Mucosa of descending colon (tissue), 3 donors: ENCODE data around the gene PSME2. TPM values are rescaled to one million over a fixed set of nuclear protein-coding genes. Genes with fewer than 3 reads are reported as not detected.

Experiments
- ATAC-seq: fragments of 200-7000 bp; cut with Tn5 transposase; one replicate; pipeline ENCODE4 v1.9.1; 2020; ENCODE audit warnings: mild to moderate bottlenecking, moderate library complexity
- DNase-seq, 3 donors: peaks; one replicate each; pipeline ENCODE4 v3.0.0-alpha.2; 2020
- H3K36me3 ChIP-seq: fragments of 200-600 bp; one replicate; pipeline ENCODE4 v1.8.0; 2021; ENCODE audit warnings: low read depth, mild to moderate bottlenecking
- H3K4me1 ChIP-seq: fragments of 200-600 bp; one replicate; pipeline ENCODE4 v1.8.0; 2021; ENCODE audit warnings: low read depth, mild to moderate bottlenecking
- H3K4me3 ChIP-seq: fragments of 200-600 bp; one replicate; pipeline ENCODE4 v1.8.0; 2021; ENCODE audit warnings: mild to moderate bottlenecking
- H3K9me3 ChIP-seq: fragments of 200-600 bp; one replicate; pipeline ENCODE4 v1.8.0; 2021; ENCODE audit warnings: mild to moderate bottlenecking
- CTCF ChIP-seq: fragments of 200-600 bp; IDR thresholded peaks from one replicate; pipeline ENCODE4 v1.8.0; 2022; ENCODE audit warnings: antibody characterized with exemption, mild to moderate bottlenecking
- intact Hi-C, 2 donors: fragments of 100-400 bp; cut with DNase I in 1 of 2; cut with micrococcal nuclease in 1 of 2; formaldehyde crosslinking; loops; one replicate each; pipeline versions ENCODE4 v1.11.0 to v1.11.1; 2022; cut with DNase I, micrococcal nuclease
- total RNA-seq, 3 donors: library from RNA; stranded (reverse); fragmentation: NEBNext Ultra II Directional in 2 of 3; extraction: Animal tissue kit (Norgen Biotek cat#: 25700) in 2 of 3; gene quantifications; one replicate each; pipeline versions ENCODE4 v1.2.1 to v1.2.4, GENCODE V29; 2021 to 2023
- donor health status: DM: no; HTN: no; CAD: no; lungs with moderate emphysema.
- donor health status: DM: no; HTN: no; CAD: no.
- donor health status: DM: no; HTN: yes; CAD: no.

Gene PSME2
- total RNA-seq, 3 donors from 2014 or later: 141 to 295 (median 191) TPM

DNA sequence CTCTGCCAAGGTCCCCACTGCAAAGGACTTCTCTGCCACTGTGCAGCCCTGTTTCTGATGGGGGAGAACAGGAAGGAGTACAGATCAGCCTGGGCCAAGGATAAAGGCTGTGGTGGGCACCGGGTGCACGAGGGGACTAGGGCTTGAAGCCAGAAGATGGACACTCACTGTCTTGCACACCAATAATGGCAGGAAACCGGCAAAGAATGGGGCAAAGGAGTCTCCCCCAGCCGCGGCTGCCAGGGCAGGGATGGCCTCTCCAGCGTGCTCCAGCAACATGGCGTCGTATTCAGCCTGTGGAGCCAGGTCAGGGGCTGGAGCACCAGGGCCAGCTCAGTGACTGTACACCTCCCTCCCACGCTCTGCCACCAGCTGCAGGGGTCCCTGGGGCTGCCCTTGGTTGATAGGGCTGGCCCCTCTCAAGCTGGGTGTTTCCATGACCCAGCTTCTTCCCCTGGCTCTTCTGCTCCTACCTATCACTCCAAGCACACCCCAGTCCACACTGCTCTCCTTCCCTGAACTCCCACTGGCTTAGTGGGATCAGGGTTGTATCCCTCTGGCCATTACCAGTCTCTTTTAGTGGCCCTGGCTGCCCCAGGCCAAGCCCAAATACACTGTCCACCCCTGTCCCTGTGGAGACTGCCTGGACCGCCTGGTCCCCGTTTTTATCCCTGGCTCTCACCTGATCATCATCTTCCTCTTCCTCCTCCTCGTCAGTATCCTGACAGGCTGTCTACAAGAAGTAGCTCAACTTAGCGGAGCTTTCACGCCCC lies 35.9 kb upstream of the PSME2 start:
- no peak overlapping the region for H3K4me3 ChIP-seq
- no peaks in the 10 kb centered on the region for H3K9me3 ChIP-seq
- intact Hi-C loops: no loop called here
- ATAC-seq (no peak), DNase-seq (no peak)
- TF ChIP-seq CTCF: no peak
- H3K36me3 ChIP-seq: no peaks in the 10 kb centered on the region
- H3K4me1 ChIP-seq: no peaks in the 10 kb centered on the region

- Histone ChIP-seq H3K4me1 (no peaks in the 10 kb centered on the region), H3K9me3 (no peaks in the 10 kb centered on the region), H3K4me3 (no peak overlapping the region), H3K36me3 (no peaks in the 10 kb centered on the region)
- no peak for DNase-seq
- TF ChIP-seq CTCF: no peak
- no peak for ATAC-seq
- intact Hi-C loops: no loop called here
Observed at GRCh38 chr14:24181371-24182077, 35.1 kb upstream of the PSME2 start.

- no peaks in the 10 kb centered on the region for H3K4me1 ChIP-seq
- ATAC-seq (peak; percentile 5), DNase-seq (no peak)
- H3K4me3 ChIP-seq: no peak overlapping the region
- TF ChIP-seq CTCF: no peak
- no peaks in the 10 kb centered on the region for H3K9me3 ChIP-seq
- no peaks in the 10 kb centered on the region for H3K36me3 ChIP-seq
- intact Hi-C loops: no loop called here
Observed at GRCh38 chr14:24179961-24180796, 33.8 kb upstream of the PSME2 start.

- Histone ChIP-seq H3K9me3 (no peaks in the 10 kb centered on the region), H3K4me3 (no peak overlapping the region), H3K36me3 (no peaks in the 10 kb centered on the region), H3K4me1 (no peaks in the 10 kb centered on the region)
- no peak for ATAC-seq
- no peak for TF ChIP-seq CTCF
- DNase-seq: no peak
- intact Hi-C loops: no loop called here
Observed at GRCh38 chr14:24179294-24179960, 33.0 kb upstream of the PSME2 start.

DNA sequence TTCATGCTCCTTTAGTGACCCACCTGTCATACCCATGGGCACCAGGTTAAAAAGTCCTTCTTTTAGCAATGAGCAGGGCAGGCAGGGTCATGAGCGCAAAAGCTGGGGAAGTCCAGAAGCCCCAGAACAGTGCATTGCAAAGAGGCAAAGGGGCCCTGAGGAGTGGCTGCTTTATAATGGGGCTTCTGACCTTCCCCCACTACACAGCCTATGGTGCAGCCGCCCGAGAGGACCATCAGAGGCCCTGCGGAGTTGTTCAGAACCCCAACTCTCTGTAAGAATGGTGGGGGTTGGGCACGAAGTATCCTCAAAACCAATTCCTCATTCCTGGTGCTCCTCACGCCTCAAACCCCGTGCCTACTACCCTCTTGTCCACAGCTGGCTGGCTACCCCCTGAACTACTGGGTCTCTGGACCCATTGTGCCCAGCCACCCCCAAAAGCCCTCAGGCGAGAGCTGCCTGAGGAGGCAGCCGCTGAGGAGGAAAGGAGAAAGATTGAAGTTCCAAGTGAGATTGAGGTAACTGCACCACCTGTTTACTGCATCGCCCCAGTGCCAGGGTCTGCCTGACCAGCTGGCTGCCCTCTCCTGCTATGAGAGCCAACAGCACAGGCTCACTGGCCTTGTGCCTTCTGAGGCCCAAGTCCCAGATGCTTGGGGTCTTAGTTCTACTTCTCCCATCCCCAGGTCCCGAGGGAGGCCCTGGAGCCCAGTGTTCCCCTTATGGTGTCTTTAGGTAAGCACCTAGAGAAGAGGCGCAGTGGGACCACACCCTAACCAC lies 32.2 kb upstream of the PSME2 start:
- no peaks in the 10 kb centered on the region for H3K36me3 ChIP-seq
- H3K4me1 ChIP-seq: no peaks in the 10 kb centered on the region
- H3K4me3 ChIP-seq: no peak overlapping the region

More for the DNA sequence above, 32.2 kb upstream of the PSME2 start:
- DNase-seq (no peak), ATAC-seq (no peak)
- no peak for TF ChIP-seq CTCF
- intact Hi-C loops: no loop called here
- no peaks in the 10 kb centered on the region for H3K9me3 ChIP-seq
